ENCODE results near the gene TNFRSF21.

TNFRSF21 gene

DNA sequence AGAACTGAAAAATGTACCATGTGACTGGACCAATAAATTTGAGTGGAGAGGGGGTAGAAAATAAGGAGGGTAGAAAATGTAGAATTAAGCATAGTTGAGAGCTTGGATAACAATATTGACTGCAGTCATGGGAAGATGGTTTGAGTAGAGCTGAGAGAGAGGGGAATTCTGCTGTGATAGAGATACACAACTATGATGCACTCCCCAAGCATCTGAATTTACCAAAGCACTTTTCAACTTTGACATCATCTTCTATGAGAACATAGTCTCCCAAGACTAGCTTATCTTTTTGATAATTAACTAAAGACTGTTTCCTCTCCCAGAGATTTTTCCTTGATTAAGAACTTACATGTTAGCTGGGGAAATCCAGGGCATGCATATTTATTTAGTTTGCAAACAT, 103.1 kb downstream of the TNFRSF21 start:
- DNase-seq: no peak

DNA sequence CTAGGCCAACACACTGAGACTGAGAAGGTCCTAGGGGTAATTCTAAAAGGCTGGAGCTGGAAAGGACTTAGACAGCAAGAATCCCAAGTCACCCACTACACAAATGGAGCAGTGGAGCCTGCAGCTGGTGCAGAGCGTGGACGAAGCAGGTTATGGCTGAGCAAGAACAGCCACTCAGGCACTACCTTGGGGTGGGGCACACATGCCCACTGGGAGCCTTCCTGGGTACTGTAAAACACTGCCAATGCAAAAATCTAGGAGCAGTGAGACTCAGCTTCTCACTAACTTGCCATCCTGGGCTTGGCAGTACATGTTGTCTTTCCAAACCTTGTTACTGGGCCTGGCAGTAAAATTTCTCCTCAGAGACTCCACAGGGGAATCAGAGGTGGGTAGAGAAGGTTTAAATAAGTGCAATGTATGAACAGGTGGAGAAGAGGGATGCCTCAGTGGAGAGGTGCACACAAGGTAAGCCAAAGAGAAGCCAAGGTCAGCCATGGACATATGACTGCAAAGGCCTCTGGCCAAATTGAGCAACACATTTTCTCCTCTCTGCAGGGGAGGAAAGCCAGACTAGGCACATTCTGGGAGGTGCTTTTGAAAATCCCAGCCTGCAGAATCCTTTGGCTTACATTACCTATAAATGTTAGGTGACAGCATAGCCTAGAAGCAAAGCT, 105.6 kb downstream of the TNFRSF21 start:
- DNase-seq: no peak

DNA sequence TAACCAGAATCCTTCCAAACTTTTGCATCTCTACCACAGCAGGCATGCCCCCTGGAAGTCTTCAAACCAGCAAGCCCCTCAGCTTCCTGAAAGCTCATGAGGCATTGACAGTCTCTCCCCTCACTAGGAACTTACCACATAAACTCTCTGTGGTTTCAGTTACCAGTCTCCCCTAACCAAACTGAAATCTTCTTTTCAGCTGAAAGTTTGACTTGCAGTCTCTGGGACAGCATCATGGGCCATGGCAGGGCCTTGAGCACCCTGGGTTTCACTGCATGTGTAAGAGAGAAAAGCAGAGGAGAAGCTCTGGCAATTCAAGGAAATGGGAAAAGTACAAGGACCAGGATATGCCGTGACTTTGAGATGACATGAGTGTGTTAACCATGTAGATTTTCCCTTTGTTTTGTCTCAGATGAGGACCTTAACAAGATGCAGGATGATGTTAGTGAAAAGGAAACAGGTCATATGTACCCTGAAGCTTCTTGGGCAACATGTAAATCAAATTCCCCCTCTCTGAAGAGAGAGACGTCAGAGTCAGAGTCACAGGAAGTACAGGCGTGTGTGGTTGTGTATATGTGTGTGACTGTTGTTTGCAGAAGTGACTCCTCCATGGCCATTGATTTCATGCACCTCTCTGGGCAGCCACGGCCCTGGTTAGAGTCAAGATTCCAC, 106.3 kb downstream of the TNFRSF21 start:
- DNase-seq: no peak

DNA sequence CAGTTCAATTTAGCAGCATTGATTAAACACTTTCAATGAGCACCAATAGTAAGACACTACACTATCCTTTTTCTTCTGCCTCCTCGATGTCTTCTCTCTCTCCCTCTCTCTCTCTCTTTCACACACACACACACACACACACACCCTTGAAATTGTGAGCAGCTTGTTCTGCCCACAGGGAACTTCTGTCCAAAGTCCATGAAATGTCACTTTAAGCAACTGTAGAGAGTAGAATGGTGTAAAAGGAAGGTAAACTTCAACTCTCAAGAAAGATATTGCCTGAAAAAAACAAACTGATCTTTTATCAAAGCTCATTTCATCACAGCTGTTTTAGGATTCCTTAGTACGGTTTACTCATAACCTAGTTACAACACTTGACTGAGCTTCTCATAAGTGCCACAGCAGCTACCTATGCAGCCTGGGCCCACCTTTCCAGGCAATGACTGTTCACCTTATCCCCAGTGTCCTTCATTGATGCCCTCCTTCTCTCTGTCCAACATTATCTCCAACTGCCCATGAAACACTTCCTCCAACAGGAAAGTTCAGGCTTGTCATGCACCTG, 107.0 kb downstream of the TNFRSF21 start:
- no peak for DNase-seq

DNA sequence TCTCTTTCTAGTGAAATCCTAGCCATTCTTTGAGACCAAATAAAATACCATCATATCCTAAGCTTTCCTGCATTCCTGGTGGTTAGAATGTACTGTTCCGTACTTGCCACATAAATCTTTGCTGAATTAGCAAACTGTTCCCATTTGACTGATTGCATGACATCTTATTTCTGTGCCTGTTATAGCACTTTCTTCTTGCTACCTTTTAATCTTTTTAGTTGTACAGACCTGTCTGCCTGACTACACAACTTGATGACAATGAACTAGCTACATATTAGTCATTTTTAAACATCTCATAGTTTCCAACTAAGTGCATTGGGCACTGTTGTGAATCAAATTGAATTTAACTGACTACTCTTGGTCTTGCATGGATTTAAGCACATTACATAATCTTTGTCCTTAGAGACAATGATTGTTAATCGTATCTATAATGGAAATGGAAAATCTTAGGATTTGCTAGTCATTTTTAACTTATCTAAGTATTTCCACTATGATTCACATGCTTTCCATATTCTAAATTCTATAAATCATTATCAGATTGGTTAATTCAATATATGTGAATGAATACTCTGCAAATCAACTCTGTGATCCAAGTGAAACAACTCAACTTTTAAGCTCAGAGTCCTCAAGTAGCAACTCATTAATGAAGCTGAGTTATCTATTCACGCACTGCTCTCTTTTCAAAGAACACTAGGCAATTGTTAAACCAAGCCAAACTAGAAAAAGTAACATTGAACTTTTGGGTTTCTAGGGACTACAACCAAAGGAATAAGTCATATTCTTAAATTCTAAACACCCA, 109.0 kb downstream of the TNFRSF21 start:
- DNase-seq: no peak

DNA sequence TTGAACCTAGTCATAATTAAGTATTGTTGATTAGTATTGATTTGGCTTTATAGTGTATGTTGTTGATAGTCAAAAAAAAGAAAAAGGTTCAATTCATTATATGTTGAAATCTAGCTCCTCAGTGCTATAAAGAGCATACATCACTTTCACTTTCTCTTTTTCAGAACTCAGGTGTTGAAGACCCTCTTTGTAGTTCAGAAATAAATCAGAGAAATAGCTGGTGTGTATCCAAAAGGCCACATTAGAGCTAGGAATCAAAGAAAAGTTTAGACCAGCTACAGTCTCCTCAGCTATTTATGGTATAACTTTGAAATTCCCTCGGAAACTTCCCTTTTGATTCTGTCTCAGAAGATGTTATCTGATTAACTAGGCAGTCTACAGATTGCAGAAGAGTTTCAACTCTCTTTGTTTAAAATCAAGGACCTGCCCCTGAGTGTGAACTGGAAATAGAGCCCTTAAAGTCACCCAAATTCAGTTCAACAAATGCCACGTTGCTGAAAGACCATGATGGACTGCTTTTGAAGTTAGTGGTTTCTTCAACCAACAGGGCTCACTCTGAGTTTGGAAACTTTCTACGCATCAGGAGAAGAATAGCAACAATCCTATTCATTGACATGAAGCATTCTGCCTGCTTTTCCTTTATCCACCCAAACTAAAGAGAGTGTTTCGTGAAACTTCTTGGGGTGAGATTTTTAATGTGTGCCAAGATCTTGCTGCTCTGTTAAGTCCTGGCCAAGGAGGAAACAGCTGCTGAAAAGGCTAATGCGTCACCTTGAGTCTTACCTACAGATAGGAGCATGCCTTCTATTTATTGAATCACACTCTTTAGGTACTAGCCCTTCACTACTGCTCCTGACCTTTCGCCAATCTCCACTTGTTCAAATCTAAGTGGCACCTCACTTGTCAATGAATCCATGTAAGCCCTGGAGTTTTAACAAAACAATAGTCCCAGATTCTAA, 111.7 kb downstream of the TNFRSF21 start:
- DNase-seq: no peak

DNA sequence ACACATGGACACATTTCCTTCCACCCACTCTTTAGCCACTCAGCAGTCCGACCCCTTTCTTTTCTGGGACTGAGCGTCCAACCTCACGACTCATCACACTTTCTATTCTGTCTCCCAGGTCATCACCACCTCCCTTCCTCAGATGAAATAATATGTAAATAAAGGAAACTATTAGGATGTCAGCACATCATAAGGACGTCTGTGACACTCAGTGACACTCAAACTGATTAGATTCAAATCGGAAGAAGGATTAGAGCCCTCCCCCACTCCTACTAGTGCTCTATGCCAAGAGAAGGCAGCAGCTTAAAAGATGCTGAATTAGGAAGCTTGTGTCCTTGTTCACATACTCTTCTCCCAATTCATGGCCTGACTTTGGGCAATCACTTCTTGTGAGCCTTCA, 113.6 kb downstream of the TNFRSF21 start:
- no peak for DNase-seq

DNA sequence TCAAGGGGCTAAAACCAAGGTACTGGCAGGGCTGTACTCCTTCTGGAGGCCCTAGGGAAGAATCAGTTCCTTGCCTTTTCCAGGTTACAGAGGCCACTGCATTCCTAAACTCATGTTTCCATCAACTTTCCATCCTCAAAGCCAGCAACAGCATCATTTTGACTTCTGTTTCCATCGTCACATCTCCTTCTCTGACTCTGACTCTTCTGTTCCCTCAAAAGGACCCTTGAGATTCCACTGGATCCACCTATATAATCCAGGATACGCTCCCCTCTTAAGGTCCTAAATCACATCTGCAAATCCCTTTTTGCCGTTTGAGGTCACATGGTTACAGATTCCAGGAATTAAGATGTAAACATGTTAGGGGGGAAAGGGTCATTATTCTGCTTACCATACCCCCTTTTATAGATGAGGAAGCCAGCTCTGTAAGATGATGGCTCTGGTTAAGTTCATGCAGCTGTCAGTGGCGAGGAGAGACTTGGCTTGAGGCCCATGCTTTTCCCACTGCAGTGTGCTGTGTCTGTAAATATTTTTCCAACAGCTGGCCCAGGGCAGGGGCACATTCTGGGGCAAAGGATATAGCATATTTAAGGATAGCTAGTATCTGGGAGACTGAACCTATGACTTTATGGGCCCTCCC, 114.6 kb downstream of the TNFRSF21 start:
- DNase-seq: no peak

DNA sequence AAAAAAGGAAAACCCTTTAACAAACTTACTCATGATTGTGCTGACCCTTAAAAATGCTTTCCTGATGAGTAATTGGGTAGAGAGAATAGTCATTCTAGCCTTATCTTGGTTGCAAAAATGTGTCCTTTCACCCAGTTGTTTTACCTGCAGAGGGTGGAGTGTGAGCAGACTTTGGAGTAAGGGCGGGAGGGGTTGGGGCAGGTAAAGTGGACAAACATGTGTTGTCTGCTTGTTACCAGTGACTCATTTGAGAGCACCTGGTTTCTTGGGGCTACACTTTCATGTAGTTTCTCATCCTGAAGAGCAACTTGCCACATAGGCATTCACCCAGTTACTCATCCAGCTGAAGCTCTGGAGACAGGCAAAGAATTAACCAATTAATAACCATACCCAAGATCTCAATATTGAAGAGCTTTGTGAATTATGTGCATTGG, 121.1 kb downstream of the TNFRSF21 start:
- no peak for DNase-seq

DNA sequence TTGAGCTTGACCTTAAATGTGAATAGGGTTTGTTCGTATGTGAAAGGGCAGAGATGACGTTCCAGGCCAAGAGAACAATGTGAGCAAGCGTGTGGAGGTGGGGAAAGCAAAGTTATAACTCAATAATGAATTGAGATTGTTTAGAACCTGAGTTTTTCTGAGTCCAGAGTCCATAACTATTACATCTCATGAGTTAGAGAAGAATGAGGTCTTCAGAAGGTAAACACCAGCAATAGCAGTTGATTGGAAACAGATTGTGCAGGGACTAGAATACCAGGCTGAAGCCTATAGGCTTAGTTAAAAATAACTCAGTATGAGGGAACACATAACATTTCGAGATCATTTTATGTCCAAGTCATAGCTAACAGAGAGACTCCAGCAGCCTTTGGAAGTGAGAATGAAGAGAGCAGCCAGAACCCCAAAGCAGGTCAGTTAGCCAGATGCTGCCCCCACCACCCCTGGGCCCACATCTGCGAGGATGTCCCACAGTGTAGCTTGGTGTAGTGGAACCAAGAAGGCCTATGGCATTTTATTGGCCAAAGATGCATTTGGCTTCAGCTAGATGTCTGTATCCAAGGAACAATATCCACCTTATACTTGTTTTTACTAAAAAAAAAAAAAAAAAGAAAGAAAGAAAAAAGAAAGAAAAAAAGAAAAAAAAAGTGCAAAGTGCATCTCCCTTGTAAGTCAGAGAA, 121.7 kb downstream of the TNFRSF21 start:
- DNase-seq: no peak

DNA sequence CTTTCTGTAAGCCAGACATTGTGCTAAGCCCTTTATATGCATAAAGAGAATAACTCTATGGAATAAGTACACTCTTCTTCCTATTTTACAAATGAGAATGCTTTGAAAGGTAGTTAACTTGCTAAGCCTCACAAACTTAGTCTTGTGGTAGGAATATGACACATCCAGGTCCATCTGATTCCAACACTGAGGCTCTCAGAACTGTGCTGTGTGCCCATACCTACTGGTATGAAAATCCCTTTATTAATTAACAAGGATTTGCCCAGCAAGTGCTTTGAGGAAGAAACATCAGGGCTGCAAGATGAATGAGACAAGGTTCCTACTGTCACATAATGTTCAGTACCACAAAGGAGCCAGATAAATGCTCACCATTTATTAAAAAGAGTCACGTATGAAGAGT, 122.6 kb downstream of the TNFRSF21 start:
- DNase-seq: no peak

DNA sequence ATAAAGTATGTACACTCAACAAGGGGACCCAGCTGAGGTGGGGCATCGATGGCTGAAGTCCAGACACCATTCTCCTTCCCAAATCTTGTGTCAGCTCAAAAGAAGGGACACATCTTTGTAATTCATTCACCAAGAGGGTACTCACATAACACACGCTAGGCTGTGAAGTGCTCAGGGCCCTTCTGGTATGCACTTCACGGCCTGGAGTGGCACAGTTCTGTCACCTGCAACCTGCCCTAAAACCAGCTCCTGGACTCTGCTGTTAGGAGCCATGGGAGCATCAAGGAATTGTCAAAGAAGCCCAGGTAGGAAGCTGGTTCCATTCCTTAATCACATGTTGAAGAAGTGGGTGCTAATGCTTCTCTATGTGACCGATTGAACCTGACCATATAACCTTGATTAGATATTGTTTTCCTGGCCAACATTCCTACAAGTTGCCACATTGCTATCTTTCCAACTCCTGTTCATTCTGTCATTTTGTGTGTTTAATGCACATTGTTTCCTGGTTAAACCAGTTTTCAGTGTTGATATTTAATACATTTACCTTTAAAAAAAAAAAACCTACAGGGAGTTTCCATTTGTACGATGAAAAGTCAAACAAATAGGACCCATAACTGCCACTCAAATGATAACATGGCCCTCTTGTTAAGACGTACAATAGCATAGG, 127.3 kb downstream of the TNFRSF21 start:
- no peak for DNase-seq

DNA sequence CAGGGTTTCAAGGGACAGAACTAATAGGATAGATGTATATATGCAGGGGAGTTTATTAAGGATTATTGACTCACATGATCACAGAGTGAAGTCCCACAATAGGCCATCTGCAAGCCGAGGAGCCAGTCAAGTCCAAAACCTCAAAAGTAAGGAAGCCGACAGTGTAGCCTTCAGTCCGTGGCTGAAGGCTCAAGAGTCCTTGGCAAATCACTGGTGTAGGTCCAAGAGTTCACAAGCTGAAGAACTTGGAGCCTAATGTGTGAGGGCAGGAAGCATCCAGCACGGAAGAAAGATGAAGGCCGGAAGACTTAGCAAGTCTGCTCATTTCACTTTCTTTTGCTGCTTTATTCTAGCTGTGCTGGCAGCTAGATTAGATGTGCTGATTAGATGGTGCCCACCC, 128.0 kb downstream of the TNFRSF21 start:
- no peak for DNase-seq
